NCI-H1436 treated with DMSO at 0.1 percent for 48 hours (cell line): ENCODE results near the gene SCFD1.

Experiments
- DNase-seq: peaks from one replicate; lab custom pipeline; 2025; lab: John Stamatoyannopoulos, UW

SCFD1 gene

DNA sequence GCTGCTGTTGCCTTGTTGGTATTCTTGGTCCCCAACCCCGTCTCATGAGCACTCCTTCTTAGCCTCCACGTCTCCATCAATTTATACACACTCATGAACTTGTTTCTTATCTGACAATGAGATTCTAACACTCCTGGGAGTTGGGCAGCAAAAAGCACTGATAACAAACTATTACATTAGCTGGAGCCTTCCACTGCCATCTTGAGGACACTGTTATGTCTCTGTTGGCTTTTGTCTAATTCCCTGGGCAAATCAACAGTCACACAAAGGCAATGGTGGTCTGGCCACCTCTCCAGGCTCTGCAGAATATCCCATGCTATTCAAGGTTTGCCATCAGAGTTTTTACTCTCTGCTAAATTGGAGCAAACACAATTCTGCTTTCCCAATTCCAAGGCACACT, 134.5 kb downstream of the SCFD1 start:
- DNase-seq, result no peak

DNA sequence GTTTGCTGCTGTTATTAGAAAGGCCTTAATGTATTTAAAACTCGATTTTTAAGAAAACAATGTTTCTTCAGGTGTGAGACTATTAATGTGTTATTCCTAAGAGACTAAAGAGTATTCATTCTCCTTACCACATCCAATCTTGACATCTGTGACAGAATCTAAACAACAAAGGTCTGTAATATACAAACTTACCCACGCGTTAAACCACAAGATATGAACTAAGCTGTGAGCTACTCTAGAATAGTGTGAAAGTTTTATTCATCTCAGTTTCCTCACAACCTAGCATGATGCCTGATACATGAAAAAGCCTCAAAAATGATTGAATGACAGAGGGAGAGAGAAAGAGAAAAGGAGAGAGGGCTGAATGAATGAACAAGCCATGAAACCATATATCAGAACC, 135.0 kb downstream of the SCFD1 start:
- DNase-seq, result no peak

DNA sequence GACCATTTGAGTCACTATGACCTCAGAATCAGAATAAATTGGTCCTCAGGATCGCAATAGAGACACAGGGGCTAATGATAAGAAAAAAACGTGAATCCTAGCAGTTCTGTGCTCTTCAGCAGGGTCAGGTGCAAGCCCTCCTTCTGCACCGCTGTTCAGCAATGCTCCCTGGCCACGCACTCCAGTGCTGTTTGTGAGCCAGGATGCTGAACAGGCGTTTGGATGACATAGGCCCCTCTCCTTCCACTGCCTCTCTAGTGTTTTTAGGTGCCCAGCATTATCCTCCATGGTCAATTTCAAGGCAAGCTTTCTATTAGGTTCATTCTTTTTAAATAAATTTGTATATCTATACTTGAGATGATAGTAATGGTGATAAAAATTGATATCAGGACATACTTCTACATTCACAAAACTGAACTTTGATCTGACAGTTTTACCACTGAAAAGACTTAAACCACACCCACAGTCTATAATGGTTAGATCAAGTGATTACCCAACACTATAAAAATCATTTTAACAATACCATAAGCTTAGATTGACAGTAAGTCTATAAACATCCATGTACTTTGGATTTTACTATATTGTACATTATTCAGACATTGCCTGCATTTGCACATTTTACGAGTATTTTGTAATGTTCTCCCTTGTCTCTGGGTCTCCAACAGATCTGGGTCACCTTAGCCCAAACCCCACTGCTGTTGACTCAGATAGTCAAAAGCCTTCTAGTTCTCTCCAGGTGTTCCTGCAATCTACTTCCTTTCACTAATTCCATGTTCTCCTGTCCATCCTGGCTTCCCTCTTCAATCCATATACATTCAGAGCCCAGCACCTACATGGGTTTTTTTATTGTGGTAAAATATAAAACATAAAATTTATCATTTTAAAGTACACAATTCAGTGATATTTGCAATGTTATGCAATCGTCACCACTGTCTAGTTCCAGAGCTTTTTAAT, 137.3 kb downstream of the SCFD1 start:
- no peak for DNase-seq

DNA sequence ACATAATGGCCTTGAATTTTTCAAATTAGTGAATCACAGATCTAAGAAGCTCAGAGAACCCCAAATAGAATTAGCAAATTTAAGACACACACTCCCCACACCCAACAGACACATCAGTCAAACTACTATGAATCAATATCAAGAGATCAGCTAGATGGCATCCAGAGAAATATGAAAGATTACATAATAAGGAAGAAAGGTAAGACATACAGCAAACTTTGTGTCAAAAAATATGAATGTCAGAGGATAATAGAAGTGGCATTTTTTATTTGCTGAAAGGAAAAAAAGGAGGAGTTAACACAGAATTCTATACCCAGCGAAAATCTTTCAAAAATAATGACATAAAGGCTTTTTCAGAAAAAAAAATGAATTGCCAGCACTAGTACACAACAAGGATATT, 141.8 kb downstream of the SCFD1 start:
- DNase-seq, result no peak

DNA sequence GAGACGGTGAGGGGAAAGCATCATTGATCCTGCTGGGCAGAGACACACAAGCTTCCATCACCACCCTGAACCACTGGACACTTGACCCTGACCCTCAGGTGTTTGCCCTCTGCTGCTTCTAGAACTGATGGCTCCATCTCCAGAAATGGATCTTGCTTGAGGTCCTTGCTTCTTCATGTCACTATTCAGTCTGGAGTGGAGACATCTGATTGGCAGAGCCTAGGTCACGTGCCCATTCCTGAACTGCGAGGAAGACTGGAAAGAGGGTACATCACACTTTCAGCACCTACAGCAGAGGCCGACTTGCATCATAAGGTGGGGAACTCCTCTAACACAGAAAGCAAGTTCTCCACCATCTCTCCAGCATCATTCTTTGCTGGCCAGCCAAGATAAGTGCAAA, 145.5 kb downstream of the SCFD1 start:
- DNase-seq, result no peak

DNA sequence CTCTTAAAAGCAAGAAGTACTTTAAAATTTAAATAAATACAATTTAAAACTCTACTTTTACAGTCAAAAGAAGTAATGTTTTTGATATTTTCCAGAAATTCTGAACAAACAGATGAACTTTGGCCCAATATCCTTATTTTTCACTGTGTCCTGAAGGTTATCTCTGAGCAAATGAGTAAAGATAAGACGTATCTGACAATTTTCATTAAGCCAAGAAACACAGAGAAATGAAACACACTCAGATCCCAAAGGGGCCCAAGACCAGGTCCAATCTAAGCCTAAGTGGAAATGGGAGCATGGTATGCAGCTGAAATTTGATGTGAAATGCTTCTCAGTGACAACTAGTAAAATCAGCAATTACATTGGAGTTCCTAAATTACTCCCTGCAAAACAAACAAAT, 146.7 kb downstream of the SCFD1 start:
- DNase-seq, result no peak

DNA sequence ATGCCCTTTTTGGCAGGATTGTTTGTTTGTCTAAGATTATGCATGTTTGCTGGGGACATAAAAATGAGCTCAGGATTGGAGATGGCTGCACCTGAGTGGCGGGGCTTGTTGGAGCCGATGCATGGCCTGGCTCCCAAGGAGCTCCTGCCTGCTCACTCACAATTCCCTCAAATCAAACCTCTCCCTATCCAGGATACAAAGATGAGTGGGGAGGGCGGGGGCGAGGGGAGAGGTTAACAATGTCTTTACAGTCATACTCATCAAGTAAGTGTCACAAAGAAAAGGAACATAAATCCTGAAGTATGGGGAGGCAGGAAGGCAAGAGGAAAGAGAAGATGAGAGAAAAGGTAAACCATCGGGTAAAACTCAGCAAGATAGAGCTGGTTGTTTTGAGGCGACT, 148.3 kb downstream of the SCFD1 start:
- no peak for DNase-seq

DNA sequence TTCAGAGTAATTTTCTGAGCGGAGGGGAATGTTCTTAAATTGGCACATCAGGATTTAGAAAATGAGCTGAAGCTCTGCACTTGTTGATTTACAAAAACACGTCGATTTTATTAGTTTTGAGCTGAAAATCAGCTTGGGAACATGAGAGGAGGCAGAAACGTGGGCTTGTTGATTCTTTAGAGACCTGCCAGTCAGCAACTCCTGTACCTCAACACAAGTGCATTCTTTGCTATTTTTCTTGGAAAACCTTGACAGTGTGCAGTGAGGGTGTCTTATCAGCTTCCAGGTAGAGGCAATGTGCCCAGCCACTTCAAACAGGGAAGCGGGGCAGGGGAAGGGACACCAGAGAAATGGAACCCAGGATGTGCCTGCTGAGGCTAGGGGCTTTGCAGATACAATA, 149.5 kb downstream of the SCFD1 start:
- DNase-seq, result no peak

DNA sequence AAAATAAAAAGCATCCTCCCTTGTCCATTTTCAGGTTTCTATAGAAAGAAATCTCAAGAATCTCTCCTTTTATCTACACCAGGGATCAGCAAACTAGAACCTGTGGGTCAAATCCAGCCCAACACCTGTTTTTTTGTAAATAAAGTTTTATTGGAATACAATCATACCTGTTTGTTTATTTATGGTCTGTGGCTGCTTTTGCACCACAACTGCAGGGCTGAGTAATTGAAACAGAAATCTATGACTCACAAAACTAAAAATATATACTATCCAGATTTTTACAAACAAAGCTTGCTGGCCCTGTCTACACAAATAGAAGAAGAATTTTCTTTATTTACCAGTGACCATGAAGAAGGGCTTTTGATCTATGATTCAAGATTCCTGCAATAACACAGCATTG, 157.1 kb downstream of the SCFD1 start:
- DNase-seq, result no peak
